Caco-2 (cell line): ENCODE results near the gene CAND1. TPM values are rescaled to one million over a fixed set of nuclear protein-coding genes. Genes with fewer than 3 reads are reported as not detected.

Source experiments
- BruUV-seq: library from RNA; stranded (reverse); fragments of 400-500 nt; replicated peaks from 2 replicates; lab custom pipeline; 2021; lab: Mats Ljungman, UMichigan
- CTCF ChIA-PET: fragments of 300-600 bp; sonication (Branson Sonifier 250); formaldehyde crosslinking; loops from one replicate; lab custom pipeline; 2022; ENCODE audit warnings: antibody characterized with exemption; lab: Charles Lee
- POLR2A ChIA-PET: fragments of 300-600 bp; sonication (Branson Sonifier 250); formaldehyde crosslinking; loops from one replicate; lab custom pipeline; 2022; ENCODE audit warnings: antibody characterized with exemption; lab: Charles Lee
- DNase-seq, 2 experiments: peaks; one replicate each; pipeline versions ENCODE4 v3.0.0 to v3.0.0-alpha.2; 2020 to 2022
- H3K27me3 ChIP-seq: replicated peaks from 2 replicates; pipeline ENCODE4 v1.6.0; 2011; ENCODE audit warnings: low read length; ENCODE audit not compliant: control insufficient read depth, insufficient read depth
- H3K36me3 ChIP-seq: 2 replicates; pipeline ENCODE4 v1.5.1; 2011; ENCODE audit warnings: low read length; ENCODE audit not compliant: control insufficient read depth, insufficient read depth
- H3K4me1 ChIP-seq: fragments of 250-450 bp; sonication (Bioruptor Pico); 2 replicates; pipeline ENCODE4 v1.5.1; 2020; ENCODE audit warnings: mild to moderate bottlenecking
- H3K4me3 ChIP-seq: 2 replicates; pipeline ENCODE4 v1.5.1; 2011; ENCODE audit warnings: low read depth, mild to moderate bottlenecking, control low read depth, low read length
- H3K9me3 ChIP-seq: fragments of 250-450 bp; sonication (Bioruptor Pico); 2 replicates; pipeline ENCODE4 v1.5.1; 2020; ENCODE audit warnings: mild to moderate bottlenecking, moderate library complexity
- H3K27ac Mint-ChIP-seq: one replicate; pipeline ENCODE4 v1.8.0; 2022; ENCODE audit warnings: mixed read lengths; ENCODE audit not compliant: unreplicated experiment
- H3K27me3 Mint-ChIP-seq: one replicate; pipeline ENCODE4 v1.8.0; 2022; ENCODE audit warnings: mixed read lengths; ENCODE audit not compliant: insufficient read depth, unreplicated experiment
- H3K36me3 Mint-ChIP-seq: one replicate; pipeline ENCODE4 v1.8.0; 2022; ENCODE audit warnings: mild to moderate bottlenecking, mixed read lengths; ENCODE audit not compliant: insufficient read depth, unreplicated experiment
- H3K4me1 Mint-ChIP-seq: one replicate; pipeline ENCODE4 v1.8.0; 2022; ENCODE audit warnings: low read depth, mixed read lengths; ENCODE audit not compliant: unreplicated experiment
- H3K4me3 Mint-ChIP-seq: one replicate; pipeline ENCODE4 v1.8.0; 2022; ENCODE audit warnings: mild to moderate bottlenecking, moderate library complexity, mixed read lengths; ENCODE audit not compliant: unreplicated experiment
- H3K9me3 Mint-ChIP-seq: one replicate; pipeline ENCODE4 v1.8.0; 2022; ENCODE audit warnings: mixed read lengths; ENCODE audit not compliant: unreplicated experiment
- CTCF ChIP-seq, 2 experiments: fragments of 200-600 bp in 1 of 2; IDR thresholded peaks; 1 replicate in 1 of 2; 2 replicates in 1 of 2; pipeline versions ENCODE4 v1.5.1 to v1.8.0; 2011 to 2022; ENCODE audit warnings: antibody characterized with exemption in 1 of 2, control low read depth in 1 of 2, inconsistent platforms in 1 of 2, low read depth in 1 of 2, low read length in 1 of 2, mild to moderate bottlenecking in 1 of 2, moderate library complexity in 1 of 2; ENCODE audit not compliant: insufficient read depth in 1 of 2, severe bottlenecking in 1 of 2, unreplicated experiment in 1 of 2
- intact Hi-C: fragments of 100-400 bp; cut with micrococcal nuclease; formaldehyde crosslinking; loops from one replicate; pipeline ENCODE4 v1.10.0; 2022; ENCODE audit not compliant: unreplicated experiment
- total RNA-seq: library from RNA; stranded (reverse); gene quantifications from 2 replicates; pipeline ENCODE4 v1.2.3, GENCODE V29; 2022

The CAND1 gene
- total RNA-seq, 1 experiment from 2014 or later = 148 TPM

GRCh38 chr12:67354966-67355365 is 85.8 kb downstream of the CAND1 start:
- Mint-ChIP-seq H3K27ac (no peak overlapping the region), H3K9me3 (no peaks in the 10 kb centered on the region), H3K4me3 (no peak overlapping the region), H3K27me3 (no peaks in the 10 kb centered on the region), H3K36me3 (no peaks in the 10 kb centered on the region), H3K4me1 (peaks cover 5% of the 10 kb centered on the region)
- Histone ChIP-seq H3K4me3 (no peak overlapping the region), H3K4me1 (peaks cover 3% of the 10 kb centered on the region; the same call in 1 of the 2 replicates), H3K9me3 (no peaks in the 10 kb centered on the region), H3K36me3 (no peaks in the 10 kb centered on the region), H3K27me3 (no peaks in the 10 kb centered on the region)
- TF ChIP-seq CTCF (IDR thresholded peaks at IDR 0.05; ENCODE audit: insufficient read depth in 1 of 2, low read depth in 1 of 2, low read length in 1 of 2, severe bottlenecking in 1 of 2, unreplicated experiment in 1 of 2) = no peak
- DNase-seq = no peak
- BruUV-seq = no TSS peak
- intact Hi-C loops = loop anchor here (1.0 to 10.0 kb wide), 3 partner anchors 290 to 962 kb away; partner anchors contain the start of gene DYRK2
- ChIA-PET CTCF (interaction anchor here (2.5 kb wide), 1 partner anchor 588 kb away, joined by 25 read pairs; no protein-coding TSS in a partner anchor), POLR2A (no interaction called here)

- POLR2A ChIA-PET = no interaction called here
- intact Hi-C loops = loop anchor here (1.0 to 10.0 kb wide), 5 partner anchors 60 to 962 kb away; partner anchors contain the start of gene DYRK2
- CTCF ChIA-PET = interaction anchor here (0.5 to 2.5 kb wide), 22 partner anchors 10 to 1917 kb away, joined by 3 to 25 read pairs (median 4); no protein-coding TSS in a partner anchor
Measured at GRCh38 chr12:67355428-67356379, 86.5 kb downstream of the CAND1 start.

More at GRCh38 chr12:67355428-67356379, 86.5 kb downstream of the CAND1 start:
- Mint-ChIP-seq H3K4me3 (no peak overlapping the region), H3K4me1 (peaks cover 5% of the 10 kb centered on the region), H3K27me3 (no peaks in the 10 kb centered on the region), H3K27ac (no peak overlapping the region), H3K9me3 (no peaks in the 10 kb centered on the region), H3K36me3 (no peaks in the 10 kb centered on the region)
- peaks cover 3% of the 10 kb centered on the region; the same call in 1 of the 2 replicates for H3K4me1 ChIP-seq
- peak in 1 of 2 experiments; percentile 35 for DNase-seq
- no peaks in the 10 kb centered on the region for H3K36me3 ChIP-seq
- H3K4me3 ChIP-seq = no peak overlapping the region
- H3K27me3 ChIP-seq = no peaks in the 10 kb centered on the region
- BruUV-seq = no TSS peak
- TF ChIP-seq CTCF (IDR thresholded peaks at IDR 0.05; ENCODE audit: insufficient read depth in 1 of 2, low read depth in 1 of 2, low read length in 1 of 2, severe bottlenecking in 1 of 2, unreplicated experiment in 1 of 2) = peak; percentile 55 to 60
- H3K9me3 ChIP-seq = no peaks in the 10 kb centered on the region
